Activated CD8-positive, alpha-beta memory T cell treated with anti-CD3 and anti-CD28 coated beads for 36 hours (primary cell): ENCODE measurements around the gene ERGIC1. TPM values are rescaled to one million over a fixed set of nuclear protein-coding genes. Genes with fewer than 3 reads are reported as not detected.

ENCODE experiments used
- CTCF ChIA-PET: fragments of 350-600 bp; sonication (Branson Sonifier 250); formaldehyde crosslinking; loops from one replicate; lab custom pipeline; 2021; ENCODE audit warnings: antibody characterized with exemption; lab: Charles Lee
- POLR2A ChIA-PET: fragments of 350-600 bp; sonication (Branson Sonifier 250); formaldehyde crosslinking; loops from one replicate; lab custom pipeline; 2021; ENCODE audit warnings: antibody characterized with exemption; lab: Charles Lee
- total RNA-seq, 2 experiments: library from RNA; stranded (reverse); gene quantifications; one replicate each; pipeline ENCODE4 v1.2.3, GENCODE V29; 2021

ERGIC1 gene
- total RNA-seq, 2 experiments from 2014 or later: 39.7 to 41.0 TPM

DNA sequence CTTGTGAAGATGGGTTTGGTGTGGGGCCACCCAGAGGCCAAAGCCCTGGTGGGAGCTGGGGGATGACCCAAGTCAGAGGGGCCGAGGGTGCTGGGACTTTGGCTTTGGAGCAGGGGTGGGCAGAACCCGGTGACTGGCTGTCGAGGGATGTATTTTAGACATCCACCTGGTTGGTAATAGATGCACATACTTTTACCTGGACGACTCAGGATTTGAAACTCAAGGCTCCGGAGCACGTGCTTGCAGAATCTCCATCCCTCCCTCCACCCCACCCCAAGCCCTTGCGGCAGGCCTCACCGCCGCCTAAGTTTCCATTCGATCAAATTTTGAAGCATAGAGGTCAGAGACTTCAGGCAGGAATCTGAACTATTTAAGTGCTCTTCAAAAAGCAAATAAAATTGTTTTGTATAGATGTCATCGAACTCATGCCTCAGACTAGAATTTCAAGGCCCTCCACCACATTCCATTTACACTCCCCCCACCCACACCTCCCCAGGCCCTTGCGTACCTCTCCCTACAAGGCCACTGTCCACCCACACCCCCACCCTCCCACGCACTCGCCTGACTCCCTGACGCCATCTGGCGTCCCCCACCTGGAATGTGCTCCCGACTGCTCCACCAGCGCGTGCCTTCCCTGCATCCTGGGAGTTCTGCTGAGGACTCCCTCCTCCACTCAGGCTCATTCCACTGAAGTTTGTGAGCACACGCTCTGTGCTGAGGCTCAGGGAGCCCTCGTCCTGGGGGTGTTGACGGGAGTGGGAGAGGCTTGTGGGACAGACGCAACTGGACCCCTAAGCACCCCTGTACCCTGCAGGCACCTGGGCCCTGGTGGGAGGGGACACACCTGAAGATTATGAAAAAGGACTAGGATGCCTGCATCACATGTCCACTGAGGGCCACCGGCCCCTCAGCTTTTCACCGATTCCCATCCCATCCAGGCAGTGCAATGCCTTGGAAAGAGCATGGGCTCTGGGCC is 68.7 kb downstream of the ERGIC1 start:
- POLR2A ChIA-PET: no interaction called here

DNA sequence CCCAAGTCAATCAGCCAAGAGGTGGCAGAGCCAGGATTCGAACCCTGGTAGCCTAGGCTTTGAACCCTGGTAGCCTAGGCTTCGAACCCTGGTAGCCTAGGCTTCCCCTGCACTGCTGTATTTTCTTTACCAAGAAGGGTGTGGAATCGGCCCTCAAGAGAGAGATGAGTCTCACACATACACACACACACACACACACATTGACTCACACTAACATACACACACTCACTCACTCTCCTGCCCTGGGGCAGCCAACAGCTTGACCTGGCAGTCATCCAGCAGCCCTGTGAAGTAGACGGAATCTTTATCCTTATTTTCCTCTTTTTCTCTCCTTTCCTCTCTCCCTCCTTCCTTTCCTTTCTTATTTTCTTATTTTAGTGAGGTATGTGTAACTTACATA is 69.7 kb downstream of the ERGIC1 start:
- POLR2A ChIA-PET: no interaction called here

More for the DNA sequence above, 68.7 kb downstream of the ERGIC1 start:
- CTCF ChIA-PET: no interaction called here

DNA sequence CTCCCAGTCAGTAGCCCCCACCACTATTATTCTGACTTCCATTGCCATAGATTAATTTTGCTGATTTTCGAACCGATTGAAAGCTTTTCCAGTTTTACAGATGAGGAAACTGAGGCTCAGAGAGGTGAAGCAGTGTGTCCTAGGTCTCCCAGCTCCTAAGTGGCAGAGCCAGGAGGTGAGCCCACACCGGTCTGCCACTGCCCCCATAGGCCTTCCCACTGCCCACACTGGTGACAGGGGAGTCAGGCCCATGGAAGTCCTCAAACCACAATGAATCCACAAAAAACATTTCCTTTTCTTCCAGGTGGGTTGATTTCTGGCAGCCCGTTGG is 70.2 kb downstream of the ERGIC1 start:
- POLR2A ChIA-PET: no interaction called here
- CTCF ChIA-PET: interaction anchor here (1.2 kb wide), 1 partner anchor 28 kb away, joined by 5 read pairs; no protein-coding TSS in a partner anchor

More for the DNA sequence above, 69.7 kb downstream of the ERGIC1 start:
- CTCF ChIA-PET: interaction anchor here (1.2 kb wide), 1 partner anchor 28 kb away, joined by 5 read pairs; no protein-coding TSS in a partner anchor

DNA sequence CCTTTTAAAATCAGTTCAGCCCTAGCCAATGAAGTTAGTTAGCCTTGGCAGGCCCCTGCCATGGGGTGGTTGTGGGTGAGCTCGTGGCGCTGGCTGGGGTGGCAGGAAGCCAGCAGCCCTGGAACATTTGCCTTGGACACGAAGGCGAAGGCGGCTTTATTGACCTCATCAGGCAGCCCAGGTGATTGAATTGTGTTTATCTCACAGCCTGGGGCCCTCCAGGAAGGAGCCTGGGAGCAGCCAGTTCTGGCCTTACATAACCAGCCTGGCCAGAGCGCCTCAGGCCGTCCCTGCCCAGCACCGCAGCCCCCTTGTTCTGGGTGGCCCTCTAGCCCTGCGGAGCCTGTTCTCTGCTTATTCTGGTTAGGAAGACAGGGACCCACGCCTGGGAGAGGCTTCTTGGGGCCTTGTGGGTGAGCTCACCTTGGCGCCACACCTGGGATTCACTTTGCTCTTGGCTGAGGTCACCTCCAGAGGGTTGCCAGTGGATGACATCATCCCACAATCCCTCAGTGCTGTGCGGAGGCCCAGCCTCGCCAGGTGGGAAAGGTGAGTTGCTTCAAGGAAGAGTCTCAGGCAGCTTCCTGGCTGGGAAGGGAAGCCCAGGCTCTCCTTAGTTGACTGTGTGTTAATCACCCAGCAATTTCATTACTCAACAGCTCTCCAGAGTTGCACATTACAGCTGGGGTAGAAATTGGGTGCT is 70.7 kb downstream of the ERGIC1 start:
- CTCF ChIA-PET: interaction anchor here (1.2 kb wide), 1 partner anchor 27 kb away, joined by 5 read pairs; no protein-coding TSS in a partner anchor
- POLR2A ChIA-PET: no interaction called here

DNA sequence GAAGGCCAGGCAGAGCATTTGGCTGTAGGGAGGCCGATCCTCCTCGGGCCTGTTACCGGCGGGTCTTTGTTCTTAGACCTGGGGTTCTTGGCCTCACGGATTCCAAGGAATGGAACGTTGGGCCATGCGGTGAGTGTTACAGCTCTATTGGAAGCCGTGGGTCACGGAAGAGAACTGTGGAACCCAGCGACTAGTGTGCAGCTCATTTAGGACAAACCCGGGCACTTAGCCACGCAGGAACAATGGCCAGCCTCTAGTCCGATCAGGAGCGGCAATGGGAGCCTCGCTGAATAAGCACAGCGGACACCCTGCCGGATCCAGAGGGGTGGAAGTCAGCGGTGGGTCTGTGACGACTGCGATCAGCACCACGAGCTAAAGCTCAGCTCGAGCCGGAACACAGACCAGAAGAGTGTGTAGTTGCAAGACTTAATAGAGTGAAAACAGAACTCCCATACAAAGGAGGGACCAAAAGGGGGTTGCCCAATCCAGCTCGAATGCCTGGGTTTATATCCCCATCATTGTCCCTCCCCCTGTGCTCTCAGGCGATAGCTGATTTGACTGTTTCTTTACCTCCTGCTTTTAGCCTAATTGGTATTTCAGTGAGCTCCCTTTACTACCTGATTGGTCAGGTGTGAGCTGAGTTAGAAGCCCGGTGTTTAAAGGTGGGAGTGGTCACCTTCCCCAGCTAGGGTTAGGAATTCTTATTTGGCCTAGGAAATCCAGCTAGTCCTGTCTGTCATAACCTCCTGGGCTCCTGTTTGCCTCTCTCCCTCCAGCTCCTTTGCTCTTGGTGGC is 71.5 kb downstream of the ERGIC1 start:
- POLR2A ChIA-PET: interaction anchor here (0.5 to 0.6 kb wide), 2 partner anchors 49 to 70 kb away, joined by 3 read pairs; no protein-coding TSS in a partner anchor

DNA sequence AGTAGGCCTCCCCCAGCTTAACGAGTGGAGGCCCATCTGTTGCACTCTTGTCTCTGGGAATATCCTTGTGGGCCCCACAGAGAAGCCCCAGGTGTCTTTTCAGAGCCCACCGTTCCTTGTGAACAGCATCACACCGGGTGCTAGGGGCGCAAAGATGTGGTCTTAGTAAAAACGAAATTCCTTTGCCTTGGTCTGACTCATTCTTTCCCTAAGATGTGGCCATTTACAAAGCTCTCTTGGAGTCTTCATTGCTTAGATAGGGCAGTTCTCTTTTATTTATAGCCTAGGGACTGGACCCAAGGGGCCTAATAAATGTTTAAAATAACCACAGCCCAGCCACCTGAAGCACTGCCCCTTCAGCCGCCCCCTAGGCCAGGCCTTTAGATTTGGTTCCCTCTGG is 72.4 kb downstream of the ERGIC1 start:
- ChIA-PET POLR2A (interaction anchor here (0.5 kb wide), 1 partner anchor 13 kb away, joined by 4 read pairs; no protein-coding TSS in a partner anchor), CTCF (interaction anchor here (1.5 kb wide), 1 partner anchor 25 kb away, joined by 6 read pairs; no protein-coding TSS in a partner anchor)

More for the DNA sequence above, 71.5 kb downstream of the ERGIC1 start:
- CTCF ChIA-PET: interaction anchor here (1.5 kb wide), 1 partner anchor 25 kb away, joined by 6 read pairs; no protein-coding TSS in a partner anchor

DNA sequence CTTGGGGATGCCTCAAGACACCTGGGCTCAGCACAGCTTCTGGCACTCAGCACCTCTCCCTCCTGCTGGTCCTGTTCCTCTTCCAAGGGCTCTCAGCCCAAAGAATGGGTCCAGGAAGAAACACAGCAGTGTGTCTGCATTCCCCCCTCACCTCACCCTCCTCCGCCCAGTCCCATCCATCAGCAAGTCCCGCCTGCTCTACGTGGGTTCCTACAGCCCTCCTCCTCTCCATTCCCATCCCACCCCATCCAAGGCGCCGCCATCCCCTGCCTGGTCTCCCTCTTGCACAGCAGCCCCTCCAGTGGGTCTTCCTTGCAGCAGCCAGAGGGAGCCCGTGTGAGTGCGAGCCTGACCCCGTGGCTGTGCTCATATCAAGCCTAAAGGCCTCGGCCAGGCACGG is 72.8 kb downstream of the ERGIC1 start:
- ChIA-PET POLR2A (interaction anchor here (0.5 kb wide), 1 partner anchor 13 kb away, joined by 4 read pairs; no protein-coding TSS in a partner anchor), CTCF (interaction anchor here (1.5 kb wide), 1 partner anchor 24 kb away, joined by 6 read pairs; no protein-coding TSS in a partner anchor)

DNA sequence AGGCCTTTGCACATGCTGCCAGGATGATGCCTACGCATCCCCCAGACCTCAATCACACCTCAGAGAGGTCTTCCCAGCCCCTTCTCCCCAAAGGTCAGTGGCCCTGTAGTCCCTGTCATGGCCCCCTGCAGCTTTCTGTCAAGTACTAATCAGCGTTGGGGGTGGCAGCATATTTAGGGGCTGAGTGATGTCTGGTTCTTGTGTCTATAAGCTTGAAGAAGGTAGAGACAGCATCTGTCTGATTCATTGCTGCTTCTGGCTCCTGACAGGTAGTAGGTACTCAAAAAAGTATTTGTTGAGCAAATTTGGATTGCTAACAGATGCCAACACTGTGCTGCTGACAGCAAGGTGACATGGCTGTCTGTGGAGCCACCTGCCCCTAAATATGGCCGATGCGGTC is 73.6 kb downstream of the ERGIC1 start:
- POLR2A ChIA-PET: no interaction called here
- CTCF ChIA-PET: no interaction called here

DNA sequence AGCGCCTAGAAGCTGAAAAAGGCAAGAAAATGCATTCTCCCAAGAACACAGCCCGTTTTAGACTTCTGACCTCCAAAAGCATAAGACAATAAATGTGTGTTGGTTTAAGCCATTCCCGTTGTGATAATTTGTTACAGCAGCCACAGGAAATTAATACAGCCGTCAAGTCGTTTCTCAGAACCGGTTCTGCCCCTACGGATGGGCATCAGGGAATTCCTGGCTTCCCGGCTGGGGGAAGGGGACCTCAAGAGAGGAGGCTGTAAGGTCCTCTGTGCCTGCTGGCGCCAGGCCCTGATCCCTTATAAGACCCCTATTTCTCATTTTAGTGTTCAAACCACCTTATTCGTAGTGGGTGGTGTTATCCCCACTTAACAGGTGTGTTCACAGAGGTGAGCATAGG is 74.6 kb downstream of the ERGIC1 start:
- ChIA-PET POLR2A (no interaction called here), CTCF (no interaction called here)

DNA sequence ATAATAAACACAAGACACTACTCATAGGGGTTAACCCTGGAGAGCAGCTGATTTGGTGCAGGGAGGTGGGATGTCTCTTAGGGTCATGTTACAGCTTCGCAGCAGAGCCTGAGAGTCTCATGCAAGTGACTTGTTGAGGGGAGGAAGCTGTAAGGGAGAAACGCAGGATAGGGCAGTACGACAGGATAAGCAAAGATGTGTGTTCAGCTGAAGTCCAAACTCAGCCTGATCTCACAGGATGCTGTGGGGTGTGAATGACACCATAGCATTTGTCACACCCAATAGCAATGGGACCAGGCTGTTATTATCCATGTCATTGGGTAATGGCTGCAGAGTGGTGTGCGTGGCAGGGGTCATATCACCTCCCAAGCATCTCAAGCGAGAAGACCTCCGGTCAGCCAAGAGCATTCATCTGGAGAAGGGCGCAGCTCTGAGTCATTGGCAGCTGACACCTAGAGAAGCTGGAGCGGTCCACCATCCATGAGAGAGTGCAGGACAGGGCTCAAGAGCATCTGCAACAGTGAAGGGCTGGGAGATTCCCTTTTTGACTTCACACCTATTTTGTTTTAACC is 76.0 kb downstream of the ERGIC1 start:
- CTCF ChIA-PET: interaction anchor here (0.7 to 2.1 kb wide), 3 partner anchors 23 to 616 kb away, joined by 4 to 9 read pairs (median 4); no protein-coding TSS in a partner anchor
- POLR2A ChIA-PET: interaction anchor here (0.5 kb wide), 1 partner anchor 22 kb away, joined by 7 read pairs; no protein-coding TSS in a partner anchor

DNA sequence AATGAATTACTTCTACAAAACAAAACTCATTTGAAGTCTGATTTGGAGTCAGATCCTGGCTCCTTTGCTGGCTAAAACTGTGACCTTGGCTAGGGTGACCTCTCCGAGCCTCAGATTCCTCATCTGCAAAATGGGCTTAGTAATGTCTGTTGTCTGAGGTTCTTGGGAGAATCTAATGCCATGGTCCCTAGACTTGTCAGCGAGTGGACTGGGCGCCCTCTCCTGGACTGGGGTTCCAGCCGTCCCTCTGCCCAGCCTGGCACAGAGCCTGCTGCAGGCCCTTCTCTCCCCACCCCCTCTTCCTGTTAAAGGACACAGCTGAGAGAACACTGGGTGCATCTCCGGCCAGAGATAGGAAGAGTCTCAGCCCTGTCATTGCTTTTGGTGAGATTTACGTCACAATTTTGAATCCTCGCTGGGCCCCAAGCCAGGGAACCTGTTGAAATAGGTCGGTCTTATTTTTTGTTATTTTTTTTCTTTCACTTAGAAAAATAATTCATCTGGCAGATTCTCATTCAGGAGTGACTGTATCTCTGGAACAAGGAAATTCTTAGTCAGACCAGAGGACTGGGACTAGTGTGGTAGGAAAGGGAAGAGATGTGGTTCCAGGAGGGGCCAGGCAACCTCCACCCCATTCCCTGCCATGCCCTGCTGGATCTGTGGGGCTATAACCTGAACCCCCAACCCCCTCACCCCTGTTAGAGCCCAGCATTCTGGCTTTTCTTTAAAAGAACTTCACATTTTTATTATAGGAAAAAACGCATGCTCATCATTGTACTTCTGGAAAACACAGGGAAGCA is 77.0 kb downstream of the ERGIC1 start:
- POLR2A ChIA-PET: no interaction called here
- CTCF ChIA-PET: interaction anchor here (0.7 to 2.1 kb wide), 2 partner anchors 22 to 617 kb away, joined by 4 to 9 read pairs; no protein-coding TSS in a partner anchor

DNA sequence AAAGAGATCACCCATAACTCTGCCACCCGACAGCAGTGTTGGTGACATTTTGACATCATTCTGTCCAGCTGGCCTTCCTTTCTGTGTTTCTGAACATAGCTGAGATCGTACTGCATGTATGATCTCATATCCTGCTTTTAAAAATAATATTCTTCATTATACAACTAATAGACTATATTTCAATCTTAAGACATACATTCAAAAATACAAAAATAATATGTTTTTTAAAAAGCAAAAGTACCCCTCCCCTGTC is 77.5 kb downstream of the ERGIC1 start:
- ChIA-PET CTCF (interaction anchor here (2.1 kb wide), 1 partner anchor 21 kb away, joined by 9 read pairs; no protein-coding TSS in a partner anchor), POLR2A (no interaction called here)

DNA sequence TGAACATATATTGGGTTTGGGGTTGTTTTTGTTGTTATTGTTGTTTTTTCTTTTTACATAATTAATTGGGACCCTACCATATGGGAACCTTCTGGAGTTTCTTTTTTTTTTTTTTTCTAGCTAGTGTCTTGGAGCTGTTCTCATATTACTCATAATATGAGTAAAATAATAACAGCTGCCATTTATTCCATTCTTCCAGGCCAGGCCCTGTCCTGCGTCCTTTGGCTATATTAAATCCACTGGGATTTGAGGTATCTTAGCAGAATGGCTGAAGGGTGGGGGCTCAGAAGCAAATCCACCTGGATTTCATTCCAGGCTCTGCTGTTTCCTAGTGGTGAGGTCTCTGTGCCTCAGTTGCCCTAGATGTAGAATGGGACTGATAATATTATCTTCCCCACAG is 77.9 kb downstream of the ERGIC1 start:
- ChIA-PET CTCF (no interaction called here), POLR2A (interaction anchor here (0.5 kb wide), 1 partner anchor 746 kb away, joined by 3 read pairs; no protein-coding TSS in a partner anchor)

DNA sequence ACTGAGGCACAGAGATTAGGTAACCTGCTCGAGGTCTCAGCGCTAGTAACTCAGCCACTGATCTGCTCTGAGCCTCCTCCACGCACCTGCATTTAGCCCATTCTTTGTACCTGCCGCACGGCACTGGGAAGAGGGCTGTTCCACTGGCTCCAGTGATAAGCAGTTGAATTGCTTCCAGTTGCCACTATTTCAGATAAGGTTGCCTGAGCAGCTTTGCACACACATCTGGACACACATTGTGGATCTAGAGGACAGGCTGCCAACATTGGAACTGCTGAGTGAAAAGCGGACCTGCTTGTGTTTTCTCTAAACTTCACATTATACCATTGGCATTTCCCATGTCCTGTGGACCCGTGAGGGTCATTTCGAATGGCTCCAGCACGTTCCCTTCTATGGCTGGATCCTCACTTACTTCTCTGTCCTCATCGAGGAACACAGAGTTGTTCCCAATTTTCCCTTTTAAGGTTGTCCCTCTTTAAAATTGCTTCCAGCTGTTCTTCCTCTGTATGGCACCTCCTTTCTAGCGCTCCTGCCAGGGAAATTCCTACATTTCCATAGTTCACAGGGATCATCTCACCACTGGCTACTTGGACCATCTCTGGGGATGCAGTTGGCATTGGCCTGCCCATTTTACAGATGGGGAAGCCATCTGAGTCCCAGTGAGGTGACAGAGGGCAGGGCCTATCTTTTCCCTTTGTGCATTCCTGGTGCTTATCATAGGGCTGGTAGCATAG is 79.2 kb downstream of the ERGIC1 start:
- POLR2A ChIA-PET: no interaction called here
- CTCF ChIA-PET: interaction anchor here (1.3 kb wide), 1 partner anchor 190 kb away, joined by 3 read pairs; no protein-coding TSS in a partner anchor

DNA sequence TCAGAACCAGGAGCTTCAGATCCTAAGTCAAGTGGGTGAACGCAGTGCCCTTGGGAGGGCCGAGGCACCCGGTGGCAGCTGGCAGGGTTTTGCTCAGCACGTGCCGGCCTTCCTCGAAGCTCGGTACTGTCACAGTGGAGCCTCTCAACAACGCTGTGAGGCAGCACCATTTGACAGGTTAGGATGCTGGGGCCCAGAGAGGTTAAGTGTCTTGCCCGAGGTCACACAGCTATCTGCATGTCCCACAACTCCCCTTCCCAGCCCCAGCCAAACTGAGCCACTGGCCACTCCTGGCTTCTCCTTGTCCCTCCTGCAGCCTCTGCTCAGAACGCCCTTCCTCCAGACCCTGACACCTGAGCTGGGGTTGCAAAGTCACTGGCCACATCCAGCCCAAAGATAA is 81.5 kb downstream of the ERGIC1 start:
- ChIA-PET POLR2A (no interaction called here), CTCF (no interaction called here)

DNA sequence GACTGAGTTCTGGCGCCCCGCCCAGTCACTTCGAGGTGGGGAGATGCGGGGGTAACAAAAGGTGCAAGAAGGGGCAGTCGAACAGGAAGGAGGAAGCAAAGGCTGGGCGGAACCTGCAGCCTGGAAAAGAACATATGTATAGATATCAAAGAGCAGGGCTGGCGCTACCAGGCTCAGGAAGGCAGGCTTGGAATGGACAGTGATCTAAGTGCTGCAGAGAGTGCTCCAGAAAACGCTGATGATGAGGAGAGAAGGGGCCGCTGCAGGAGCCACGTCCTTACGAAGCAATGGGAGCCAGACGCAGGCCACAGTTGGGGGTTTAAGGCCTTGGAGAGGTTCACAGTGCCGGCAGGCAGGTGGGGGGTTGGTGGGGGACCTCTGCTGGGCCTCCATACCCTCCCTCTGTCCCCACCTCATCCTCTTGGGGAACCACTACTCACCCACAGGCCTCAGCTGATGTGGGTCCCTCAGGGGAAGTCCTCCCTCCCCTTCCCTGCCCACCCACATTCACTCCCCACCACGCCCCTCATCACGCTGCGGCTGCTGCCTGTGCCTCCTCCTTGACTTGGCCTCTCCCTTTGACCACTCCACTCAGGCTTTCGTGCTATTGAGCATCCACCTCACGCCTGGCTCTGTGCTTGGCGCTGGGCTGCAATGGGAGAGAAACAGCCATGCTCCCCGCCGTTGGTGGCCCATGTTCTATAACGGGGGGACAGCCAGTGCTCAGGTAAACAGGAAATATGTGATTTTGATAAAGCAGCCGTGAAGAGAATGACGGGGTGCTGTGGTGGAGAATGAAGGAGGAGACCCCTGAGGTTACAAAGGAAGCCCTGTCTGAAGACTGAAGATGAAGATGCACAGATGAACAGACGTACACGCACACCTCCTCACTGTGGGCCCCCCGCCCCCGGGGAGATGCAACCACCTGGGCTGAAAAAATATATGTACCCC is 84.6 kb downstream of the ERGIC1 start:
- ChIA-PET POLR2A (no interaction called here), CTCF (interaction anchor here (0.6 to 1.4 kb wide), 3 partner anchors 14 to 206 kb away, joined by 3 to 4 read pairs (median 3); no protein-coding TSS in a partner anchor)
